C4-2B (cell line): ENCODE results near the gene DAPK1.

Experiments used
- ZFX ChIP-seq: fragments of 450-650 bp; IDR thresholded peaks from 2 replicates; pipeline ENCODE4 v1.6.1; 2017
- TF ChIP-seq, protein P1 (sequence below): fragments of 450-650 bp; conservative IDR thresholded peaks from 2 replicates; pipeline ENCODE4 v1.5.1; 2017; ENCODE audit warnings: mild to moderate bottlenecking

DNA sequence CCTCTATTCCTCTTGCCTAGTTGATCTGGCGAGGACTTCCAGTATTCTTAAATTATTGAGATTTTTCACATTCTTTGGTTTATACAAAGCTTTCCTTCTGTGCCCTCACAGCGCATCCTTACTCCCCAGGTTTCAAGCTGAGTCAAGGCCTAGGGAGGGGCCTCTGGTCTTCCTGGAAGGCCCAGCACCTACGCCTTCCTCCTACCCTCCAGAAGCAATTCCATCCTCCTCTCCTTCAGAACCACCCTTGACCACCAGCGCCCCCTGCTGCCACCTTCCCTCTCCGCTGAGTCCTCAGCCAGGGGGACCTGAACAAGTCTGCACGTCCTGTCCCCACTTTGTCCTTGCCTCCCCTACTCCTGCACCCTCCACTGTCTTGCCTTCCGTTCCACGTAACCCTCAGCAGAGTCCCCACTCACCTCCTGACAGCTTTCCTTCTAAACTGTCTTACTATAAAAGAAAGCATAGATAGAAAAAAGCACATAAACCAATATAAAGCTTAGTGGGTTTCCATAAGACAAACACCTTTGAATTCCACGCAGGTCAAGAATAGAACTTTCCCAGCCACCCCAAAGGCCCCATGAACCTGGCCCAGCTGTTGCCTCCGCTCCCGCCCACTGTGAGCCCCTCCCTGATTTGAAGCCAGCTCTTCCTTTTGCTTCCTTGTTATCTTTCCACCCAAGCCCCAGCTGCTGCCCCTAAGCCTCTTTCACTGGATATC is 165.3 kb downstream of the DAPK1 start:
- TF ChIP-seq, protein P1, sequence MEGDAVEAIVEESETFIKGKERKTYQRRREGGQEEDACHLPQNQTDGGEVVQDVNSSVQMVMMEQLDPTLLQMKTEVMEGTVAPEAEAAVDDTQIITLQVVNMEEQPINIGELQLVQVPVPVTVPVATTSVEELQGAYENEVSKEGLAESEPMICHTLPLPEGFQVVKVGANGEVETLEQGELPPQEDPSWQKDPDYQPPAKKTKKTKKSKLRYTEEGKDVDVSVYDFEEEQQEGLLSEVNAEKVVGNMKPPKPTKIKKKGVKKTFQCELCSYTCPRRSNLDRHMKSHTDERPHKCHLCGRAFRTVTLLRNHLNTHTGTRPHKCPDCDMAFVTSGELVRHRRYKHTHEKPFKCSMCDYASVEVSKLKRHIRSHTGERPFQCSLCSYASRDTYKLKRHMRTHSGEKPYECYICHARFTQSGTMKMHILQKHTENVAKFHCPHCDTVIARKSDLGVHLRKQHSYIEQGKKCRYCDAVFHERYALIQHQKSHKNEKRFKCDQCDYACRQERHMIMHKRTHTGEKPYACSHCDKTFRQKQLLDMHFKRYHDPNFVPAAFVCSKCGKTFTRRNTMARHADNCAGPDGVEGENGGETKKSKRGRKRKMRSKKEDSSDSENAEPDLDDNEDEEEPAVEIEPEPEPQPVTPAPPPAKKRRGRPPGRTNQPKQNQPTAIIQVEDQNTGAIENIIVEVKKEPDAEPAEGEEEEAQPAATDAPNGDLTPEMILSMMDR: peak; percentile 95
- no peak for TF ChIP-seq ZFX
